Measurements from ENCODE around the gene PGLYRP1.
A peak's percentile ranks its signal among the peaks of the same experiment; 100 is the strongest.

PGLYRP1 gene

GRCh38 chr19:46032597-46033025, 9.8 kb upstream of the PGLYRP1 start:
- no peak for DNase-seq (ENCODE audit: low read depth)

GRCh38 chr19:46031781-46032596, 9.1 kb upstream of the PGLYRP1 start:
- no peak for DNase-seq (ENCODE audit: low read depth)

- DNase-seq (ENCODE audit: low read depth): no peak
Observed at GRCh38 chr19:46030812-46031550, 8.1 kb upstream of the PGLYRP1 start.

- DNase-seq (ENCODE audit: low read depth): no peak
Observed at GRCh38 chr19:46025835-46026234, 3.0 kb upstream of the PGLYRP1 start.

- DNase-seq (ENCODE audit: low read depth): no peak
Observed at GRCh38 chr19:46023311-46023779, 492 bp upstream of the PGLYRP1 start.

GRCh38 chr19:46022061-46022430, 807 bp downstream of the PGLYRP1 start:
- no peak for DNase-seq (ENCODE audit: low read depth)

GRCh38 chr19:46021531-46022041, 1.3 kb downstream of the PGLYRP1 start:
- DNase-seq (ENCODE audit: low read depth): no peak

- DNase-seq (ENCODE audit: low read depth): no peak
Observed at GRCh38 chr19:46020819-46021125, 2.1 kb downstream of the PGLYRP1 start.

GRCh38 chr19:46019270-46019669, 3.6 kb downstream of the PGLYRP1 start:
- DNase-seq (ENCODE audit: low read depth): no peak

GRCh38 chr19:46018729-46019251, 4.1 kb downstream of the PGLYRP1 start:
- DNase-seq (ENCODE audit: low read depth): no peak

GRCh38 chr19:46017874-46018675, 4.8 kb downstream of the PGLYRP1 start:
- DNase-seq (ENCODE audit: low read depth): no peak

GRCh38 chr19:46017095-46017429, 5.8 kb downstream of the PGLYRP1 start:
- no peak for DNase-seq (ENCODE audit: low read depth)

- peak; percentile 36 for DNase-seq (ENCODE audit: low read depth)
Observed at GRCh38 chr19:46016426-46017094, 6.3 kb downstream of the PGLYRP1 start.

- no peak for DNase-seq (ENCODE audit: low read depth)
Observed at GRCh38 chr19:46015687-46016425, 7.0 kb downstream of the PGLYRP1 start.

GRCh38 chr19:46014941-46015686, 7.7 kb downstream of the PGLYRP1 start:
- no peak for DNase-seq (ENCODE audit: low read depth)

- no peak for DNase-seq (ENCODE audit: low read depth)
Observed at GRCh38 chr19:46014534-46014933, 8.3 kb downstream of the PGLYRP1 start.

GRCh38 chr19:46009530-46010510, 13.0 kb downstream of the PGLYRP1 start:
- peak; percentile 43 for DNase-seq (ENCODE audit: low read depth)

- no peak for DNase-seq (ENCODE audit: low read depth)
Observed at GRCh38 chr19:46006411-46006810, 16.4 kb downstream of the PGLYRP1 start.

GRCh38 chr19:46002678-46003275, 20.1 kb downstream of the PGLYRP1 start:
- DNase-seq (ENCODE audit: low read depth): no peak
